ENCODE data around the gene GTPBP2.

GTPBP2 gene

DNA sequence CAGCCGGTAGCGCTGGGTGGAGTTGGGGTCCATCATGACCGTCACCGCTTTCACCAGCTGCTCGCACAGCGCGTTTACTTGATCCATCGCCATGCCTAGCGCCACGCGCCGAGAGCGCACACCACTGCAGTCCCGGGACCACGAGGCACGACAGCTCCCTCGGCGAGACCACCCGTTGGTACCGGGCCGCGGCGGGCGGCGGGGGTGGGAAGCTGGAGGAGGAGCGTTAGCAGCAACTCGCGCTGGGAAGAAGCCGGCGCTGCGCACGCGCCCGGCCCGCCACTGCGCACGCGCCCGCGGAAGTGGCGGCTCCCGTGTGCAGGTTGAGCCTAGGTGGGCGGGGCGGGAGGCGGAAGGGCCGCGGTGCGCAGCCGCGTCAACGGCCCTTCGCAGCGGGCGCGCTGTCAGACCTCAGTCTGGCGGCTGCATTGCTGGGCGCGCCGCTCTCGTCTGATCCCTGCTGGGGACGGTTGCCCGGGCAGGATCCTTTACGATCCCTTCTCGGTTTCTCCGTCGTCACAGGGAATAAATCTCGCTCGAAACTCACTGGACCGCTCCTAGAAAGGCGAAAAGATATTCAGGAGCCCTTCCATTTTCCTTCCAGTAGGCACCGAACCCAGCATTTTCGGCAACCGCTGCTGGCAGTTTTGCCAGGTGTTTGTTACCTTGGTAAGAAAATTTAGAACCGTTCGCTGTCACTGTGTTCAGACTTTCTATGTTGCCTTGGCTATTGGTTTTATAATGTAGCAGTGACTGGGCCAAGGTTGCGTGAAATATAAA is 53.1 kb downstream of the GTPBP2 start, which contains the start of the genes POLH and XPO5:
Gene POLH, plus strand, starts transcription at position 414 of the 780 bp plus-strand sequence. CDS start 6,135 bp downstream, outside the sequence.
Gene XPO5, minus strand, starts transcription at position 267 of the 780 bp plus-strand sequence. Its CDS starts 174 bp downstream, at position 93.
- DNase-seq: peak; percentile 91

DNA sequence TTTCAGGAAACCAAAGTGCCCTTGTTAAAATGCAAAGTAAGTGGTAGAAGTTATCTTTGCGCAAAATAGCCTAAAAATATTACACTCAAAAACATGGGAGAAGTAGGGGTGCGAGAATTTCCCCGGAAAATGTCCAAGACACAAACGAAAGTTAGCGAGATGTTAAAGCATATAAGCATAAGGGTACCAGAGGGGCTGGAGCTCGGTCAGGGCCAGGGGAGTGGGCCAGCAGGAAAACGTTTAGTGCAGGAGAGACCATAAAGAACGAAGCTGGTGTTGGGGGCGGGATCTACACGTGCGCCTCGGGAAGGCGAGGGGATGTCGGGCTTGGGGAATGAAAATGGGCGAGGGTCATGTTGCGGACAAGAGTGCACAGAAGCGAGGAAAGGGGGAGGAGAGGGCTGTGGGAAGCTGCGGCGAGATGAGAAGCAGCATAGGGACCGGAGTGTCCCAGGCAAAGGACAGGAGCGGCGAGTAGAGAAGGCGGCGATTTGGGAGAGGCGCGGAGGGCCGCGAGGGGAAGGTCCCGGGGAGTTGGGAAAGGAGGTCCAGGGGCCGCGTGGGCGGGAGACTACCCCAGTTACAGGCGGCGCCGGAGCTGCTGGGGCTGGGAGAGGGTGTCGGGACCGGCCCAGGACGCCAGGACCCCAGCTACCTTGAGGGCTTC is 53.8 kb downstream of the GTPBP2 start:
- no peak for DNase-seq

DNA sequence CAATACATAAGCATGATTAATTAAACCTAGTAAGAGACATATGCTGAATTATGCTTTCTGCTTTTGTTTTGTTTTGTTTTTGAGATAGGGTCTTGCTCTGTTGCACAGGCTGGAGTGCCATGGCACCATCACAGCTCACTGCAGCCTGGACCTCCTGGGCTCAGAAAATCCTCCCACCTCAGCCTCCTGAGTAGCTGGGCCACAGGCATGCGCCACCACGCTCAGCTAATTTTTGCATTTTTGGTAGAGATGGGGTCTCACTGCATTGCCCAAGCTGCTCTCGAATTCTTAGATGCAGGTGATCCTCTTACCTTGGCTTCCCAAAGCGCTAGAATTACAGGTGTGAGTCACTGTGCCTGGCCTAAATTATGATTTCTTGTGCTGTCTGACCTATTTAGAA is 57.0 kb downstream of the GTPBP2 start:
- no peak for DNase-seq

DNA sequence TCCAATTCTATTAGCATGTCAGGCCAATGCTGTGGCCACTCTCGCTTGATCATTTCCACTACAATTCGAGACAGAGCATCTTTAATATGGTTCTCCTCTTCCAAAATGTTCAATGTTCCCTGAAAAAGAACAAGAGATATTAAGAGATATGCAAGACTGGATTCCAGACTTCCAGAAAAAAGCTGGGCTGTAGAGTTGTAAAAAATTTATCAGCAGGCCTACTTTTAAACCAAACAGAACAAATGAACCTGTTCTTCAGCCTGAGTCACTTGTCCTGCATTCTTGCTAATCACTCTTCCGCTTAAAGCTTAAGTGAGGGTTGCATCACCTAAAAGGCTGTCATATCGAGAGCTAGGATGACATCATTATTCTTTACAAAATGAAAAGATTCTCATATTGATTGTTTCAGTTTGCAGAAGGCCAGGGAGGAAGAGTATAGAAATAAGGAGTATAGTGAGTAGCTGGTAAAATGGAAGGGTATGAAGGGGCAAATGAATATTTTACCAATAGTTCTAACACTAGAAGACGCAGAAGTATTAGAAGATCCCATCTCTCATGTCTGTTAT is 58.1 kb downstream of the GTPBP2 start:
- peak; percentile 6 for DNase-seq

Data from fibroblast of skin of abdomen (primary cell).